Ovary (tissue), 3 donors: ENCODE results near the gene RHOD.

Experiments
- CTCF ChIP-seq, 3 donors: fragments of 450-650 bp in 2 of 3; fragments of 200-600 bp in 1 of 3; IDR thresholded peaks; one replicate each; pipeline versions ENCODE4 v1.5.1 to v1.8.0; 2016 to 2022; ENCODE audit warnings: antibody characterized with exemption in 3 of 3, mild to moderate bottlenecking in 1 of 3
- EP300 ChIP-seq: sonication (generic); formaldehyde crosslinking; IDR thresholded peaks from one replicate; pipeline ENCODE4 v1.6.1; 2017; ENCODE audit warnings: antibody characterized with exemption
- POLR2A ChIP-seq: fragments of 450-650 bp; IDR thresholded peaks from one replicate; pipeline ENCODE4 v1.6.1; 2017; ENCODE audit warnings: antibody characterized with exemption, mild to moderate bottlenecking, moderate library complexity
- donor health status: DM: no; HTN: no; CAD: no.

GRCh38 chr11:67024966-67025365 lies 31.7 kb upstream of the RHOD start:
- TF ChIP-seq CTCF (IDR thresholded peaks at IDR 0.05) = no peak
- TF ChIP-seq EP300 = no peak
- TF ChIP-seq POLR2A = no peak
